Naive B cell (primary cell): ENCODE results near the gene TCTN2. TPM values are rescaled to one million over a fixed set of nuclear protein-coding genes. Genes with fewer than 3 reads are reported as not detected.

ENCODE experiments used
- ATAC-seq, 2 donors: fragments of 150-1000 bp; cut with Tn5 transposase; 2 replicates each; pipeline ENCODE4 v1.10.0; 2021; ENCODE audit warnings: low read depth in 2 of 2, mild to moderate bottlenecking in 2 of 2, moderate library complexity in 2 of 2
- DNase-seq: peaks from one replicate; pipeline ENCODE4 v3.0.0; 2022
- H3K27ac Mint-ChIP-seq, 6 donors: one replicate each; pipeline ENCODE4 v1.8.0; 2020 to 2022; ENCODE audit warnings: mild to moderate bottlenecking in 6 of 6, mixed read lengths in 6 of 6, moderate library complexity in 5 of 6, inconsistent platforms in 2 of 6
- H3K27me3 Mint-ChIP-seq, 3 donors: one replicate each; pipeline ENCODE4 v1.8.0; 2021 to 2022; ENCODE audit warnings: mixed read lengths in 3 of 3, mild to moderate bottlenecking in 1 of 3
- H3K36me3 Mint-ChIP-seq, 2 donors: one replicate each; pipeline ENCODE4 v1.8.0; 2020 to 2022; ENCODE audit warnings: mixed read lengths in 2 of 2, inconsistent platforms in 1 of 2, mild to moderate bottlenecking in 1 of 2
- H3K4me1 Mint-ChIP-seq, 3 donors: one replicate each; pipeline ENCODE4 v1.8.0; 2020 to 2022; ENCODE audit warnings: mixed read lengths in 3 of 3, inconsistent platforms in 1 of 3, mild to moderate bottlenecking in 1 of 3, moderate library complexity in 1 of 3
- H3K4me3 Mint-ChIP-seq, 8 donors: one replicate each; pipeline ENCODE4 v1.8.0; 2020 to 2022; ENCODE audit warnings: mild to moderate bottlenecking in 8 of 8, mixed read lengths in 8 of 8, moderate library complexity in 8 of 8, inconsistent platforms in 2 of 8
- H3K9me3 Mint-ChIP-seq, 7 donors: one replicate each; pipeline ENCODE4 v1.8.0; 2020 to 2022; ENCODE audit warnings: mixed read lengths in 7 of 7, mild to moderate bottlenecking in 5 of 7, inconsistent platforms in 2 of 7, moderate library complexity in 1 of 7
- polyA plus RNA-seq, 6 donors: library from polyadenylated mRNA; unstranded; fragments of 300-500 nt; fragmentation: Illumina TruSeq; gene quantifications; one replicate each; pipeline ENCODE4 v1.2.3, GENCODE V29; 2021; ENCODE audit warnings: low read depth in 6 of 6

The TCTN2 gene
- polyA plus RNA-seq, 6 donors from 2014 or later: 0.64 to 3.7 (median 1.5) TPM; not detected in 1

DNA sequence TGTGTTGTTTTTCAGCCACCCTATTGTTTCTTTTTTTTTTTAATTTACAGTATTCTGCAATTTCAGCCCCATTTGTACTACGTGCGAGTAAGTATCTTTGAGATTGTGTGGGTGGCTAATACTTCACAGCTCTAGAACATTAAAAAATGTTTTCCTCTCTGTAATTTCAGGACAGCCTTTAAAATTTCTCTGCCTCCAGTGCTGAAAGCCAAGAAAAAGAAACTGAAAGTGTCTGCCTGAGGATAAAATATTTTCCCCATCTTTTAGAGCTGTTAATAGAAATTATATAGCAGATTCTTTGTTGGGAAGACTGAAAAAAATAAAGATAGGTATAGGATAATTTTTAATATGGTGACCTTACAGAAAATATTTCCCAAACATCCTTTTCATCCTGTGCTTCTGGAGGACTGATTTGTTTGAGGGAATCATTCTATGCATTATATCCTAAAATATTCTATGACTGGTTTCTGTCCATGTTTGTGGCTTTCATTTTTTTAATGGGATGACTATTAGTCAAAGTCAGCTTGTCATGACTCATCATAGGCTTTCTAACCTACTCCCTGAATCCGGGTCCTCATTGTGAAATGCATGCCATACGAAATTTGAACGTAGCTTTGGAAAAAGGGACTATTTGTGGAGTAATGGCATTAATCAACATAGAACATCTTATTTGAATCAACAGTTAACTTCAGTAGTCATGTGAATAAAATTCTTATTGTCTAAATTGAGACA lies 10.8 kb upstream of the TCTN2 start:
- peaks cover 12 to 19% of the 10 kb centered on the region in 2 donors for H3K36me3 Mint-ChIP-seq

DNA sequence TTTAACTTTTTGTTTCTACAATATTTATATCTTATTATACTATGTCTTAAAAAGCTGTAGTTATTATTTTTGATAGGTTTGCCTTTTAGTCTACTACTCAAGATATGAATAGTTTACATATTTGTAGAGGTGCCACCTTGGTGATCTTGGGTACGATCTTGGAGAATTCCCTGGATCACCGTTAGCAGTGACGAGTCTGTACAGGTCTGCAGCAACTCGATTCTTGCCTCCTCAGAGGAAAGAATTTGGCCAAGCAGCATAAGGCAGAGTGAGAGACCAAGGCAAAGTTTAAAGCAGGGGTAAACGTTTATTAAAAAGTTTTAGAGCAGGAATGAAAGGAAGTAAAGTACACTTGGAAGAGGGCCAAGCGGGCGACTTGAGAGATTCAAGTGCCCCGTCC lies 3.1 kb upstream of the TCTN2 start:
- DNase-seq (no peak), ATAC-seq (no peak)
- Mint-ChIP-seq H3K4me3 (peak overlapping the region in 1 of 8 donors; percentile 29), H3K27me3 (no peaks in the 10 kb centered on the region), H3K4me1 (peaks cover 6 to 22% (median 15%) of the 10 kb centered on the region in 3 donors), H3K27ac (no peak overlapping the region), H3K9me3 (no peaks in the 10 kb centered on the region), H3K36me3 (no peaks in the 10 kb centered on the region)

More for the DNA sequence above, 10.8 kb upstream of the TCTN2 start:
- no peak overlapping the region for H3K4me3 Mint-ChIP-seq
- H3K27me3 Mint-ChIP-seq: no peaks in the 10 kb centered on the region
- H3K27ac Mint-ChIP-seq: peak overlapping the region in 2 of 6 donors; percentile 50 to 88
- no peaks in the 10 kb centered on the region for H3K9me3 Mint-ChIP-seq
- peaks cover 0 to 15% (median 8%) of the 10 kb centered on the region in 3 donors for H3K4me1 Mint-ChIP-seq
- ATAC-seq: no peak
- DNase-seq: no peak

DNA sequence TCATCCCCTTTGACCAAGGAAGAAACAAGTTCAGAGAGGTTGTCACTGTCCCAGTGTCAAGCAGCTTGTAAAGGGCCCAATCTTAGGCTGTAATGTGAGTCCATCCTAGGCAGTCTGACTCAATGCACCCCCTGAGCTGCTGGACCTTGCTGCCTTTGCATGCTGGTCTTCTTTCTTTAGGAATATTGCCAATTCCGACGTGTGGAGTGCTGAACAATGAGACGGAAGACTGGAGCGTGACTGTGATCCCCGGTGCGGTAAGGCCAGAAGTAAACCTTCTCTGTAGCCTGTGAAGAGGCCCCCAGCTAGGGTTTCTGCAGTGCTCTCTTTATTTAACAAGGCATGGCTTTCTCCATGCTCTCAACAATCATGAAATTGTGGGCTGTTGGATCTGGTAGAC lies 963 bp downstream of the TCTN2 start:
- Mint-ChIP-seq H3K27me3 (no peaks in the 10 kb centered on the region), H3K4me1 (peaks cover 6 to 24% (median 15%) of the 10 kb centered on the region in 3 donors), H3K4me3 (peak overlapping the region; percentile 77 to 95 (median 92)), H3K27ac (peak overlapping the region in 4 of 6 donors; percentile 22 to 73 (median 44)), H3K9me3 (no peaks in the 10 kb centered on the region), H3K36me3 (peaks cover 0 to 10% of the 10 kb centered on the region in 2 donors)
- DNase-seq (no peak), ATAC-seq (no peak)

DNA sequence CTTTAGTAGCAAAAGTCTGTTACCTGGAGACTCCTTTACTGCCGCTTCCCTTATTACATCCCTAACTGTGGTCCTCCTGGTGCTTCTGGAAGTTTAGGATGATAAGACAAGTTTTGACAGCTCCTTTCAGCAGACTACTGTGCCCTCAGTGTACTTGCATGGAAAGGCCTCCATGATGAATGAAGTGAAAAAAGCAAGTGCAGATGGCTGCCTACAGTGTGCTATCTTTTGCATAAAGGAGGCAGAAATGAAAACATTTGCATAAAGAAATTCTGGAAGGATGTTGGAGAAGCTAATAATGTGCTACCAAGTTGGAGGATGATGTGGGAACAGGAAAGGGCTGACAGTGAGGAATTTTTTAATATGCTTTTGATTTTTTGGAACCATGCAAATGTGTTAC lies 4.5 kb downstream of the TCTN2 start:
- Mint-ChIP-seq H3K4me3 (no peak overlapping the region), H3K36me3 (peaks cover 0 to 18% of the 10 kb centered on the region in 2 donors), H3K9me3 (no peaks in the 10 kb centered on the region), H3K27me3 (no peaks in the 10 kb centered on the region), H3K4me1 (peaks cover 6 to 24% (median 15%) of the 10 kb centered on the region in 3 donors), H3K27ac (no peak overlapping the region)
- ATAC-seq: no peak
- DNase-seq: no peak

DNA sequence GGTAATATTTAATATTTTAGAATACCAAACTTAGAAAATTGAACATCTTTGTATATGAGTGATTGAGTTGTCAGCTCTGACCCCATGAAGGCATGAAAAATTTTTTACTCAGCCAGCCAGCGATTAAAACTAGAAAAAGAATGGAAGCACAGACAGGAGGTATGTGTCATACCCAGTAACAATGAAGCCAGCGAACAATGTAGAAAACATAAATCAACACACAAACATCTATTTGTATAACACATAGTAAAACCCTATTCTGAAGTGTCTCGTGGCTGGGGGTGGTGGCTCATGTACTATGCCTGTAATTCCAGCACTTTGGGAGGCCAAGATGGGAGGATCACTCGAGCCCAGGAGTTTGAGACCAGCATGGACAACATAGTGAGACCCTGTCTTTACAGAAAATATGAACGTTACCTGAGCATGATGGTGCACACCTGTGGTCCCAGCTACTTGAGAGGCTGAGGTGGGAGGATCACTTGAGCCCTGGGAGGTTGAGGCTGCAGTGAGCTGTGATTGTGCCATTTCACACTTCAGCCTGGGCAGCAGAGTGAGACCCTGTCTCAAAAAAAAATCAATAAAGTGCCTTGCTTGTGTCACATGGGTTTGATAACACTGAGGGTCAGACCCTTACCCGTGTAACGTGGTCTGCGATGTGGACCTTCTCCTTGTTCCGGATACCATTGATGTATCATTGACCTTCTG lies 5.9 kb downstream of the TCTN2 start:
- no peak for ATAC-seq
- no peaks in the 10 kb centered on the region for H3K9me3 Mint-ChIP-seq
- no peak for DNase-seq
- H3K36me3 Mint-ChIP-seq: peaks cover 8 to 18% of the 10 kb centered on the region in 2 donors
- H3K27ac Mint-ChIP-seq: peak overlapping the region in 1 of 6 donors; percentile 62
- no peak overlapping the region for H3K4me3 Mint-ChIP-seq
- H3K27me3 Mint-ChIP-seq: no peaks in the 10 kb centered on the region
- peaks cover 4 to 12% (median 7%) of the 10 kb centered on the region in 3 donors for H3K4me1 Mint-ChIP-seq

DNA sequence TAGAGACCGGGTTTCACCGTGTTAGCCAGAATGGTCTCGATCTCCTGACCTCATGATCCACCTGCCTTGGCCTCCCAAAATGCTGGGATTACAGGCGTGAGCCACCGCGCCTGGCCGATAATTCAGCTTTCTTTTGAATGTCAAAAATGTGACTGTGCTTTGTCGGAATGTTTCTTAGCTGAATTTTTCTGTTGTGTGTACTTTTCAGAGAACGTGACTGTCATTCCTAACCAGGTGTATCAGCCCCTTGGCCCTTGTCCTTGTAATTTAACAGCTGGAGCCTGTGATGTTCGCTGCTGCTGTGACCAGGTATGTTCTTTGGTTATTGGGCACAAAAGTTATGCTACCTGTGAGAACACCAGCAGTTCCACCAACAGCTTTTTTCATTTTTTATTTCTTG lies 8.1 kb downstream of the TCTN2 start:
- Mint-ChIP-seq H3K27me3 (no peaks in the 10 kb centered on the region), H3K36me3 (peaks cover 8 to 18% of the 10 kb centered on the region in 2 donors)

DNA sequence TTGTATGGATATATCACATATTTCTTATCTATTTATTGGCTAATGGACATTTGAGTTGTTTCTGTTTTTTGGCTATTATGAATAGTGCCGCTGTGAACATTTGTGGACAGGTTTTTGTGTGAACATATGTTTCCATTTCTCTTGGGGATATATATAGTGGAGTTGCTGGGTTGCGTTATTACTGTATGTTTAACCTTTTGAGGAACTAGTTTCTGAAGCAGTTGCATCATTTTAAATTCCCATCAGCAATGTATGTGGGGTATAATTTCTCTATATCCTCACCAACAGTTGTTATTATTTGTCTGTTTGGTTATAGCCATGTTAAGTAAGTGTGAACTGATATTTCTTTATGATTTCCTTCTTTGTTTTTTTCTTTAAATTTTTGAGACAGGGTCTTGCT lies 10.7 kb downstream of the TCTN2 start:
- H3K4me1 Mint-ChIP-seq: peaks cover 0 to 4% (median 0%) of the 10 kb centered on the region in 3 donors
- DNase-seq: no peak
- peaks cover 10 to 15% of the 10 kb centered on the region in 2 donors for H3K36me3 Mint-ChIP-seq
- H3K27ac Mint-ChIP-seq: no peak overlapping the region
- ATAC-seq: no peak
- H3K4me3 Mint-ChIP-seq: peak overlapping the region in 1 of 8 donors; percentile 22
- no peaks in the 10 kb centered on the region for H3K9me3 Mint-ChIP-seq
- no peaks in the 10 kb centered on the region for H3K27me3 Mint-ChIP-seq

More for the DNA sequence above, 8.1 kb downstream of the TCTN2 start:
- H3K9me3 Mint-ChIP-seq: no peaks in the 10 kb centered on the region
- no peaks in the 10 kb centered on the region for H3K4me1 Mint-ChIP-seq
- H3K27ac Mint-ChIP-seq: no peak overlapping the region
- H3K4me3 Mint-ChIP-seq: no peak overlapping the region
- DNase-seq: no peak
- no peak for ATAC-seq

DNA sequence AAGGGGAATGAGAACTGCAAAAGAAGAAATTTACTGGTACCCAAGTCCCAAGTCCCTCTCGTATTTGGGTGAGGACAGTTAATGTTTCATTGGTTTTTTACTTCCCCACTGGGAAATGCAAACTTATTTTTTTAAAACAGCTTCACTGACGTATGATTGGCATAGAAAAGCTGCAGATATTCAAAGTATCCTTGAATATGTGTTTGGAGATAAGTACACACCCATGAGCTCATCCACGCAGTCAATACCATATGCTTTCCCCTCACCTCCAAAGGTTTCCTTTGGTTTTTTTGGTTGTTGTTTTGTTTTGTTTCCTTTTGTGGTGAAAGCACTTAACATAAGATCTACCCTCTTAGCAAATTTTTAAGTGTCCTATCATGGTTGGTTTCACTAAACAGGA lies 13.1 kb downstream of the TCTN2 start:
- no peaks in the 10 kb centered on the region for H3K27me3 Mint-ChIP-seq
- H3K4me1 Mint-ChIP-seq: peaks cover 0 to 4% (median 0%) of the 10 kb centered on the region in 3 donors
- peaks cover 0 to 15% of the 10 kb centered on the region in 2 donors for H3K36me3 Mint-ChIP-seq
- DNase-seq: no peak
- H3K4me3 Mint-ChIP-seq: no peak overlapping the region
- ATAC-seq: no peak
- no peak overlapping the region for H3K27ac Mint-ChIP-seq
- no peaks in the 10 kb centered on the region for H3K9me3 Mint-ChIP-seq

DNA sequence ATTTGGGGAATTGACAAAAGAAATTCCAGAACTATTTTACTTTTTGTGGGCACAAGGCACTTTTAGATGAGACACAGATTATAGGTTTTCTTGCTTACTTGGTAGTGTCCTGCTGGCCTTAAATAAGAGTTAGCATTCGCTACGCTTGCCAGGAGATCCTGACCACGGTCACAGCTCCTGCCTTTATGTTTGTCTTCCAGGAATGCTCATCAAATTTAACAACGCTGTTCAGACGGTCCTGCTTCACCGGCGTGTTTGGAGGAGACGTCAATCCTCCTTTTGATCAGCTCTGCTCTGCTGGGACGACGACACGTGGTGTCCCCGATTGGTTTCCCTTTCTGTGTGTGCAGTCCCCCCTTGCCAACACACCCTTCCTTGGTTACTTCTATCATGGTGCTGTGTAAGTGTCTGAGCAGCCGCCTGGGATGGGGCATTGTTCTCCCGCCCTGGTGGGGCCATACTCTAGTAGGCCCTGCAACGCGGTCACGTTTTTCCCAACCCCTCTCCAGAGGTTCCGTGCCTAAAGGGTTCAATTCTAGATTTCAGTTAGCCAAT lies 15.8 kb downstream of the TCTN2 start:
- no peak overlapping the region for H3K27ac Mint-ChIP-seq
- H3K27me3 Mint-ChIP-seq: no peaks in the 10 kb centered on the region
- DNase-seq (no peak), ATAC-seq (no peak)
- no peaks in the 10 kb centered on the region for H3K9me3 Mint-ChIP-seq
- no peak overlapping the region for H3K4me3 Mint-ChIP-seq
- peaks cover 0 to 4% (median 0%) of the 10 kb centered on the region in 3 donors for H3K4me1 Mint-ChIP-seq
- peaks cover 7 to 13% of the 10 kb centered on the region in 2 donors for H3K36me3 Mint-ChIP-seq

DNA sequence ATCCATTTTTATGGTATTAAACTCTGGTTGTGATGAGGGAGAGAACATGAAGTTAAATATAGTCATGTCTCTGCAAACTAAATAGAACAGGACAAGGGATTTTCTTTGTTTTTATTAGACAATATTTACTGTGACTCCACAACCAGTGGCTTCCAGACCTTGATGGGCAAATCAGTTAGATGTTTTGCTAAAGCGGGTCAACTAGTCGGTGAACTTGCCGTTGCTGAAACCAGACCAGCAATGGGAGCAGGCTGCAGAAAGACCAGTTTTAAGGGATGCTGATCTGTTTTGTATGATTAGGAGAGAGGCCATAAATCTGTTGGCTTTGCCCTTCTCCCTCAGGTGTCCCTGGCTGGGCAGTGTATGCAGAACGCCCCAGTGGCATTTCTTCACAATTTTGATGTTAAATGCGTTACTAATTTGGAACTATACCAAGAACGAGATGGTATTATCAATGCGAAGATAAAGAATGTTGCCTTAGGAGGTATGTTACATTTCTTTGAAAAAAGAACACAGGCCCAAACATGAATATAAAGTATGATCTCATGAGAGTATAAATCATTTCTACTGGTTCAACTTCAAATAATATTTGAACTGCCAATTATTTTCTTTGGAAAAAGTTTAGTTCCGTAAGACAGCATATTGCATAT lies 19.4 kb downstream of the TCTN2 start:
- H3K36me3 Mint-ChIP-seq: peaks cover under 1 to 17% of the 10 kb centered on the region in 2 donors
- H3K27ac Mint-ChIP-seq: no peak overlapping the region
- H3K9me3 Mint-ChIP-seq: no peaks in the 10 kb centered on the region
- no peak for DNase-seq
- H3K27me3 Mint-ChIP-seq: no peaks in the 10 kb centered on the region
- no peak overlapping the region for H3K4me3 Mint-ChIP-seq
- no peak for ATAC-seq
- H3K4me1 Mint-ChIP-seq: no peaks in the 10 kb centered on the region

DNA sequence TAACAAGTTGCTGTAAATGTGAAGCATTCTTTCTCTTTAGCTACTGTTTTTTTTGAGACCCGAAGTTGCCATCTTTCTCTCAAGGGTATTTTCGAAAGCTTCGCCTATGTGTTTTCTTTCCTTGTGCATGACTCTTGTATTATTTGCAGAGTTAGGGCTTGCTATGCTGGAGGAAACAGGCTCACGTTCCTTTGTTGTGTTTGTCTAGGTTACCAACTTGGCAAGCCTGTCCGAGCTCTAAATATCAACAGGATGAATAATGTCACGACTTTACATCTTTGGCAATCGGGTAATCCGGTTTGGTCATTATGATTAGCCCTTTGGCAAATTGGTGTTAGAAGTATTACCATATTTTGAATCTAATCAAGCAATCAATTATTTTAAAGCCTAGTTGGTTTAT lies 25.3 kb downstream of the TCTN2 start:
- peaks cover 0 to 20% of the 10 kb centered on the region in 2 donors for H3K36me3 Mint-ChIP-seq
- H3K27me3 Mint-ChIP-seq: no peaks in the 10 kb centered on the region
- DNase-seq (no peak), ATAC-seq (no peak)
- H3K9me3 Mint-ChIP-seq: no peaks in the 10 kb centered on the region
- H3K4me1 Mint-ChIP-seq: no peaks in the 10 kb centered on the region
- H3K27ac Mint-ChIP-seq: no peak overlapping the region
- H3K4me3 Mint-ChIP-seq: no peak overlapping the region

DNA sequence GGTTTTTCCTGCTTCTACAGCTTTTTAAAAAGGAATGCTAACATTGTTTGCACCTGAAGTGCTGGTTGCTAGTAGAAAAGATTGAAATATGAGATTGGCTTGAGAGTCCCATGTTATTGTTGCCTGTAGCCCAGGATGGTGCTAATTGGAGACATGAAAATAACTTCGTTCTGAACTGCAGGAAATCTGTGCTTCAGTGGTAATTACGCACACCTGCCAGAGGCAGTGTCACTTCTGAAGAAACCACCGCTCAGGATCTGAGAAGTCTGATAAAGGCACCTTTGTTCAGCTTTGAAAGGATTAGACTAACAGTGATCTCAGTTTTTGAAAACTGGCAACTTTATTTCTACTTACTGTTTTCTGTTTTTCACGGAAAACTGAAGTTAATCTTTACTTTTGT lies 25.7 kb downstream of the TCTN2 start:
- Mint-ChIP-seq H3K36me3 (peaks cover 0 to 18% of the 10 kb centered on the region in 2 donors), H3K9me3 (no peaks in the 10 kb centered on the region), H3K27me3 (no peaks in the 10 kb centered on the region), H3K4me1 (no peaks in the 10 kb centered on the region), H3K27ac (no peak overlapping the region), H3K4me3 (no peak overlapping the region)
- ATAC-seq (no peak), DNase-seq (no peak)

DNA sequence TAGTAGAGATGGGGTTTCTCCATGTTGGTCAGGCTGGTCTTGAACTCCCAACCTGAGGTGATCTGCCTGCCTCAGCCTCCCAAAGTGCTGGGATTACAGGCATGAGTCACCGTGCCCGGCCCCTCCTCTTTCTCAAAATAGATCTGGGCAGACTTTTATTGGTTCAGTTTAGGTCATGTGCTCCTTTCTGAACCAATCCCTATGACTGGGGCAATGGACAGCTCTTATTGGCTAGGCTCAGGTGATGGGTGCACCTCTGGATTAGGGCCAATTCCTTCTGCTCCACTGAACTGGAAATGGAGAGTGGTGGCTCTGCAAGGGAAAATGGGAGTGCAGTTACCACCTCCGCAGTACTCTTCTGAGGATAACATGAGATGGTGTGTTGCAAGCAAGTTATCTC lies 35.0 kb downstream of the TCTN2 start:
- peak overlapping the region in 3 of 8 donors; percentile 15 to 60 (median 34) for H3K4me3 Mint-ChIP-seq
- peaks cover 0 to 4% of the 10 kb centered on the region in 2 donors for H3K36me3 Mint-ChIP-seq
- H3K9me3 Mint-ChIP-seq: no peaks in the 10 kb centered on the region
- no peaks in the 10 kb centered on the region for H3K27me3 Mint-ChIP-seq
- H3K4me1 Mint-ChIP-seq: peaks cover 2 to 4% (median 3%) of the 10 kb centered on the region in 3 donors
- DNase-seq (no peak), ATAC-seq (no peak)
- H3K27ac Mint-ChIP-seq: peak overlapping the region in 1 of 6 donors; percentile 53
